A549 (cell line): ENCODE measurements around the gene SLC8A1.

Experiments used
- CBX2 ChIP-seq: fragments of 200-600 bp; sonication (generic); IDR thresholded peaks from 2 replicates; pipeline ENCODE4 v1.6.1; 2016; ENCODE audit warnings: low read depth, mild to moderate bottlenecking, borderline replicate concordance
- CBX8 ChIP-seq: fragments of 200-600 bp; sonication (generic); IDR thresholded peaks from 2 replicates; pipeline ENCODE4 v1.6.1; 2016
- CTCF ChIP-seq: fragments of >200 bp; sonication (Bioruptor Twin); formaldehyde crosslinking; IDR thresholded peaks from 3 replicates; pipeline ENCODE4 v1.5.1; 2016
- EP300 ChIP-seq, 2 experiments: fragments of >200 bp; sonication (Bioruptor Twin); formaldehyde crosslinking; IDR thresholded peaks; 2 replicates in 1 of 2; 3 replicates in 1 of 2; pipeline ENCODE4 v1.6.1; 2016 to 2017
- HMGXB4 ChIP-seq: fragments of 250-450 bp; sonication (Bioruptor Pico); IDR thresholded peaks from 2 replicates; pipeline ENCODE4 v1.5.0; 2021; ENCODE audit warnings: mild to moderate bottlenecking, moderate library complexity, borderline replicate concordance
- HOXA7 ChIP-seq: fragments of 250-450 bp; sonication (Bioruptor Pico); IDR thresholded peaks from 2 replicates; pipeline ENCODE4 v1.5.0; 2020; ENCODE audit warnings: mild to moderate bottlenecking, moderate library complexity
- JUNB ChIP-seq: fragments of >200 bp; sonication (Bioruptor Twin); formaldehyde crosslinking; IDR thresholded peaks from 2 replicates; pipeline ENCODE4 v1.6.1; 2016
- MAFK ChIP-seq: fragments of 450-650 bp; IDR thresholded peaks from 2 replicates; pipeline ENCODE4 v1.6.1; 2014; ENCODE audit not compliant: partially characterized antibody
- MYC ChIP-seq: IDR thresholded peaks from 2 replicates; pipeline ENCODE4 v1.6.1; 2012; ENCODE audit warnings: mild to moderate bottlenecking, inconsistent platforms, low read length, improper control_type of control experiment, borderline replicate concordance
- USF2 ChIP-seq: fragments of 450-650 bp; IDR thresholded peaks from 2 replicates; pipeline ENCODE4 v1.6.1; 2014; ENCODE audit warnings: antibody characterized with exemption
- ZNF302 ChIP-seq: fragments of 250-450 bp; sonication (Bioruptor Pico); IDR thresholded peaks from 2 replicates; pipeline ENCODE4 v1.9.0; 2021; ENCODE audit warnings: inconsistent platforms, mild to moderate bottlenecking, moderate library complexity

- no peak for TF ChIP-seq CTCF
- TF ChIP-seq EP300 (IDR thresholded peaks at IDR 0.05), result no peak
- TF ChIP-seq CBX8, result no peak
- TF ChIP-seq MAFK, result no peak
- TF ChIP-seq CBX2, result no peak
- no peak for TF ChIP-seq JUNB
- TF ChIP-seq MYC, result no peak
- TF ChIP-seq ZNF302, result no peak
- TF ChIP-seq HMGXB4, result no peak
- TF ChIP-seq HOXA7 (CRISPR knock-in tag), result no peak
- TF ChIP-seq USF2, result no peak
Observed at GRCh38 chr2:40431600-40431955, 20.3 kb downstream of the SLC8A1 start.
